GM20000 (cell line): ENCODE measurements around the gene LRMDA.

ENCODE experiments used
- DNase-seq: peaks from one replicate; pipeline ENCODE4 v3.0.0; 2012; ENCODE audit warnings: low spot score
- TF ChIP-seq, protein P1 (sequence below): IDR thresholded peaks from 2 replicates; pipeline ENCODE4 v1.5.1; 2012; ENCODE audit warnings: mild to moderate bottlenecking, control low read depth; ENCODE audit errors: extremely low read depth, missing control alignments

LRMDA gene

DNA sequence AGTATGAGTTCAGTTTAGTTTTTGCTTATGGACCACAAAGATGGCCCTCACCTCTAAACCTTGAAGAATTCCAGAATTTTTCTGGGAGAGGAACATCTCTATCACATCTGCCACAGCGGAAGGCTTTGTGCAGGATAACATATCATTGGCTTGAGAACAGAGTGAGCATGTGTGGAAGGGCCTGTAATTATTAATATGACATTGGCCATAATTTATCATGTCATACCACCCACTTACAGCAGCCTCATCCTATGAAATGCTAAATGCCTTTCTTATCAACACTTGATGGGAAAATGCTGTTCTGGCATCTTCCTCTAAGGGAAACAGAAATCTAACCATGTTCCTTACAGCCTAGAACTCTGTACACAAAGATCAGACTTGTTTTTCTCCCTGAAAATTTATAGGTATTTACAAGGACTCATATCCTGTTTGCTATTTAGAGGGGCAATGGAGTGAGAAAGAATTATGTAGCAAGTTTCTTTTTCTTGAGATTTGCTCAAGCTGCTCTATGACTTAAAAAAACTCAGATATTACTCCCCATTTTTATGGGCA lies 817.3 kb downstream of the LRMDA start:
- TF ChIP-seq, protein P1, sequence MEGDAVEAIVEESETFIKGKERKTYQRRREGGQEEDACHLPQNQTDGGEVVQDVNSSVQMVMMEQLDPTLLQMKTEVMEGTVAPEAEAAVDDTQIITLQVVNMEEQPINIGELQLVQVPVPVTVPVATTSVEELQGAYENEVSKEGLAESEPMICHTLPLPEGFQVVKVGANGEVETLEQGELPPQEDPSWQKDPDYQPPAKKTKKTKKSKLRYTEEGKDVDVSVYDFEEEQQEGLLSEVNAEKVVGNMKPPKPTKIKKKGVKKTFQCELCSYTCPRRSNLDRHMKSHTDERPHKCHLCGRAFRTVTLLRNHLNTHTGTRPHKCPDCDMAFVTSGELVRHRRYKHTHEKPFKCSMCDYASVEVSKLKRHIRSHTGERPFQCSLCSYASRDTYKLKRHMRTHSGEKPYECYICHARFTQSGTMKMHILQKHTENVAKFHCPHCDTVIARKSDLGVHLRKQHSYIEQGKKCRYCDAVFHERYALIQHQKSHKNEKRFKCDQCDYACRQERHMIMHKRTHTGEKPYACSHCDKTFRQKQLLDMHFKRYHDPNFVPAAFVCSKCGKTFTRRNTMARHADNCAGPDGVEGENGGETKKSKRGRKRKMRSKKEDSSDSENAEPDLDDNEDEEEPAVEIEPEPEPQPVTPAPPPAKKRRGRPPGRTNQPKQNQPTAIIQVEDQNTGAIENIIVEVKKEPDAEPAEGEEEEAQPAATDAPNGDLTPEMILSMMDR, result no peak
- DNase-seq, result no peak

DNA sequence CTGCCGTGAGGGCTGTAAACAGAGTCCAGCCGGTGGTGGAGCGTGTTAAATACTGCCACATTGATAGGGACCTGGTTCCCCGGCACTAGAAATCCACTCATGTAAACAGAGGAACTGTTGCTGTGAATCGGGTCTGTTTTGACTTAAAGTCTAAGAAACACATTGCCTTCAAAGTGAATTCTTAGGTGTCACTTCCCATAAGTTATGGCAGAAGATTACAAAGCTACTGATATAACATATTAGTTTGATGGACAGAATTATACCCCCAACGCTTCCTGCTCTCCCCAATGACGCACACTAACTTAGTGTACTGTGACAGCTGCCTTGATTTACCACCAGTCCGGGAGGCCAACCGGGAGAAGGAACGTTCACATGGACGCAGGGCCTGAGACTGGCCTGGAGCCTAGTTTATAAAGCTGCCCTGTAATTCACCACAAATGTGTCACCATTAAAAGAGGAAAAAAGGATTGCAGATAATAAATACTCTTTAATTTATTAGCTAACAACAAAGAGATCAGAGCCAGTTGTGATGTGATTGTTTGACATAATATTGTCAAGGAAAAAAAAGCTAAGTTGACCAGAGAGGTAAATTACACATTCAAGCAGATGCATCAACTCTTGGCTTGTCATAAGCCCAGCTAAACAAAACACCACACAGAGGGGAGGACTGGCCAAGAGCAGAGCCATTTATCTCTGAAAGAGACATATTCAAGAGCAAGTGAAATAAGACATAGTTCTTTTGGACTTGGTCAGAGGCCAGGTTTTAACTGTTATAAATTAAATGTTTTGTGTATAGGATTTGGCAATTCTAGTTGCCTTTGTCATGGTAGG lies 820.6 kb downstream of the LRMDA start:
- TF ChIP-seq, protein P1, result no peak

DNA sequence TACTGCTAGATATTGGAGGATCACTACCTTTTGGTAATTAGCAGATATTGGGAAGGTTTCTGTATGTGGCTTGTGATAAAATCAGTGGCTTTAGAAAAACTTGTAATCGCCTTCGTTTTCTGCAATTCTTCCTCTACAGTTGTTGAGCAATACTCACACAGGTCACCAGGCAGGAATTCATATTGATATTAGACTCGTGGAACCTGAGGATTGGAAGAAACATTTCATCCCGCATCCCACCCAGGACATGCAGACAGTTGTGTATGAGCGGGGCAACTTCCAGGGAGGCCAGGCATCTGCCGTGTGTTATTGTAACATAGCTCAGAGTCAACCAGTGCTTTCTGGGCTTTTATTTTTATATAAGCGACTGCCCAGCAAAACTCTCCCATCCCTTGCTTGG lies 821.3 kb downstream of the LRMDA start:
- no peak for DNase-seq
- TF ChIP-seq, protein P1, result no peak

More for the DNA sequence above, 820.6 kb downstream of the LRMDA start:
- DNase-seq, result no peak

DNA sequence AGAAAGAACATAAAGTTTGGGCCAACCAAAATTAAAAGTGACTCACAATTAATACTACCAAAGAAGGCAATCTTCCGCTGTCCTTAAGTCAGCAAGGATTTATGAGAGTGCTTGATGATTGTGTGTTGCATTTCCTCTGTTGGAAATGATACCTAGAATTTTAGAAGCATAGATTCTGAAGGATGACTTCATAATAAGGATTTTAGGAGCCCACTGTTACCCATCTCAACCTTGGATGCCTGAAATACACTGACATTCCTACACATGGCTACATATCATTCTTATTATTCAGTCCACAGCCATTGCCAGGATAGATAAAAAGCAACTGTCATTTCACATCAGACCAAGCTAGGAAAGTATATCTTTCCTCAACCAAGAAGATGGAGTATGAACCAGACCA lies 823.8 kb downstream of the LRMDA start:
- no peak for DNase-seq
- TF ChIP-seq, protein P1, result no peak

DNA sequence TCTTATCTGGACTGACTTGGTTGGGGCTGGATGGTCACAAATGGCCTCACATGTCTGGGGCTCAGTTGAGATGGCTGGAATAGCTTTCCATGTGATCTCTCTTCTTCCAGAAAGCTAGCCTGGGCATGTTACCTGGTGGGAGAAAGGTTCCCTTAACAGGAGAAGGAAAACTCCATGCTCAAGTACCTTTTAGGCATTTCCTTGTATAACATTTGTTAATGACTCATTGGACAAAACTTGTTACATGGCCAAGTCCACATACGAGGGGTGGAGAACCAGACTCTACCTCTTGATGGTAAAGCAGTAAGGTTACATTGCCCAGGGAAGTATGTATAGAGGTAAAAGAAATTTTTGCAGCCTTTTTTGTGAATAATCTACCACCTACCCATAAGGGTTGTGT lies 826.4 kb downstream of the LRMDA start:
- TF ChIP-seq, protein P1, result no peak
- DNase-seq, result no peak

DNA sequence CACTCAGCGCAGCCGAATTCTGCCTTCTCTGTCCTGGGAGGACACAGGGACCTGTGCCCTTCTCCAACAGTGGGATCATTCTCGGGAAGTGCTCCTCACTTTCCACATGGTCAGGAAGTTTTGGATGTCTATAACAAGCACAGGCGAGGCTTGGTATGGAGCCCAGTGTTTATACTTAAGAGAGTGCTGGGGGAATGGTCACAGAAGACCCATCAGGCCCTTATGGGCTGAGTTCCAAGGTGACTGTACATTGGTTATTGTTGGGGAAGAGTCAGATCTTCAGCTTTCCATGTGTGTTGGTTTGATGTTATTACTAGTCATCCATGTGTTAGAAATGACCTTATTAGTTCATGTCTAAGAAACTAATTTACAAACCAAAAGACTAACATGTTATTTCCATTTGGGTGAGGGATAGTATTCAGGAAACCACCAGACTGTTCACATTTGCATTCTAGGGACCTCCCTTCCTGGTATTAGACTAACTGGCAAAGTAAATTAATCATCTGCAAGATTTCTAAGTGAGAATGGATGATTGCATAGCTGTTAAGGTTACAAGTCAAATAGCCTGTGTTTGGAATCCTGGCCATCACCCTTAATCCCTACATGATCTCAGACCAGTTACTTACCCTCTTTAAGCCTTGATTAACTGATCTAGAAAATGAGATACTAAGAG lies 834.2 kb downstream of the LRMDA start:
- TF ChIP-seq, protein P1, result no peak
- DNase-seq, result no peak

DNA sequence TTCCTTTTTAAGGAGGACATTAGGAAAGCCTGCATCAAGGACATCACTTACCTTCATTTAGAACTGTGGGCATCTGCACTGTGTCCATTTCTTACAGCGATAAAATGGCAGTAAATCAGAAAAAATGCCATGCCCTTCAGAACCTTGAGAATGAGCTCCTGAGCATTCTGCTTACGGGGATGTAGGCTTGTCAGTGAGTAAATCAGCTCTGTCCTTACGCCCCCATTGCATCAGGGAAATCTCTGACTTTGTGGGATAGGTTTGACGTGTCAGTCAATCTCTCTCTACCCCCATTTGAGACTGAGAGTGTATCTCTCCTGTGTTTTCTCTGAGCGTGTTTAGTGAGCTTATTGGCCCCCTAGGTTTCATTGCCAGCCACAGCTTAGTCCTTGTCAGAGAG lies 837.1 kb downstream of the LRMDA start:
- DNase-seq, result no peak
- TF ChIP-seq, protein P1, result no peak
